GM23248 (cell line): ENCODE measurements around the gene CLDN19. TPM values are rescaled to one million over a fixed set of nuclear protein-coding genes. Genes with fewer than 3 reads are reported as not detected.

Experiments used
- DNase-seq: peaks from one replicate; pipeline ENCODE4 v3.0.0-alpha.2; 2015
- H2AFZ ChIP-seq: fragments of 200-600 bp; sonication (generic); 2 replicates; pipeline ENCODE4 v1.6.1; 2016; ENCODE audit warnings: antibody characterized with exemption
- H3F3A ChIP-seq: fragments of 200-600 bp; sonication (generic); 2 replicates; pipeline ENCODE4 v1.6.1; 2016; ENCODE audit warnings: mild to moderate bottlenecking, antibody characterized with exemption, mixed run types; ENCODE audit not compliant: insufficient read depth
- H3K27ac ChIP-seq: fragments of 200-600 bp; sonication (generic); 2 replicates; pipeline ENCODE4 v1.5.1; 2016; ENCODE audit warnings: mild to moderate bottlenecking
- H3K27me3 ChIP-seq: fragments of 200-600 bp; sonication (generic); replicated peaks from 2 replicates; pipeline ENCODE4 v1.6.1; 2016; ENCODE audit warnings: mild to moderate bottlenecking; ENCODE audit not compliant: insufficient read depth
- H3K36me3 ChIP-seq: fragments of 200-600 bp; sonication (generic); 2 replicates; pipeline ENCODE4 v1.6.1; 2016; ENCODE audit warnings: low read depth, mild to moderate bottlenecking
- H3K4me1 ChIP-seq: fragments of 200-600 bp; sonication (generic); 2 replicates; pipeline ENCODE4 v1.6.1; 2016; ENCODE audit warnings: mild to moderate bottlenecking; ENCODE audit not compliant: insufficient read depth
- H3K4me2 ChIP-seq: fragments of 200-600 bp; sonication (generic); one replicate; pipeline ENCODE4 v1.6.1; 2016; ENCODE audit warnings: mild to moderate bottlenecking; ENCODE audit not compliant: unreplicated experiment
- H3K4me3 ChIP-seq: fragments of 200-600 bp; sonication (generic); 2 replicates; pipeline ENCODE4 v1.5.1; 2016; ENCODE audit warnings: mild to moderate bottlenecking
- H3K79me2 ChIP-seq: fragments of 200-600 bp; sonication (generic); 2 replicates; pipeline ENCODE4 v1.6.1; 2016; ENCODE audit warnings: mild to moderate bottlenecking; ENCODE audit not compliant: insufficient read depth
- H3K9ac ChIP-seq: fragments of 200-600 bp; sonication (generic); 2 replicates; pipeline ENCODE4 v1.6.1; 2016; ENCODE audit warnings: mild to moderate bottlenecking
- H3K9me2 ChIP-seq: fragments of 200-600 bp; sonication (generic); 2 replicates; pipeline ENCODE4 v1.6.1; 2016; ENCODE audit warnings: mixed run types, mild to moderate bottlenecking, moderate library complexity; ENCODE audit not compliant: insufficient read depth
- H3K9me3 ChIP-seq: fragments of 200-600 bp; sonication (generic); one replicate; pipeline ENCODE4 v1.6.1; 2017; ENCODE audit warnings: low read depth
- H4K20me1 ChIP-seq: fragments of 200-600 bp; sonication (generic); 2 replicates; pipeline ENCODE4 v1.6.0; 2016; ENCODE audit not compliant: insufficient read depth
- EZH2 ChIP-seq: fragments of 200-600 bp; sonication (generic); IDR thresholded peaks from 2 replicates; pipeline ENCODE4 v1.6.1; 2018; ENCODE audit warnings: antibody characterized with exemption, mild to moderate bottlenecking; ENCODE audit not compliant: insufficient read depth, poor library complexity, severe bottlenecking
- EZH2phosphoT487 ChIP-seq: fragments of 200-600 bp; sonication (generic); IDR thresholded peaks from 2 replicates; pipeline ENCODE4 v1.6.1; 2018; ENCODE audit warnings: antibody characterized with exemption, moderate library complexity, mild to moderate bottlenecking, low read depth; ENCODE audit not compliant: insufficient read depth
- WGBS, 2 experiments: methylation state at CpG; one replicate each; pipeline ENCODE4 v1.1.6; 2015 to 2017; ENCODE audit warnings: low lambda C conversion rate in 2 of 2, low coverage in 1 of 2; ENCODE audit errors: missing lambda C conversion rate in 2 of 2; 5-methylcytosine and 5-hydroxymethylcytosine counted together
- in situ Hi-C: fragments of 300-500 bp; cut with MboI; formaldehyde crosslinking; loops from 2 replicates; pipeline ENCODE4 v1.15.0; 2020
- polyA plus RNA-seq: library from polyadenylated mRNA; unstranded; fragments of >200 nt; fragmentation: Nextera tagmentation; extraction: Ambion mirVana; gene quantifications from 2 replicates; pipeline ENCODE4 v1.2.1, GENCODE V29; 2016
- total RNA-seq: library from RNA; depleted of rRNA; stranded (reverse); fragments of >200 nt; shearing (Covaris generic); gene quantifications from 2 replicates; pipeline ENCODE4 v1.2.3, GENCODE V29; 2014

Gene CLDN19
- total and polyA plus RNA-seq, 2 experiments from 2014 or later = not detected

DNA sequence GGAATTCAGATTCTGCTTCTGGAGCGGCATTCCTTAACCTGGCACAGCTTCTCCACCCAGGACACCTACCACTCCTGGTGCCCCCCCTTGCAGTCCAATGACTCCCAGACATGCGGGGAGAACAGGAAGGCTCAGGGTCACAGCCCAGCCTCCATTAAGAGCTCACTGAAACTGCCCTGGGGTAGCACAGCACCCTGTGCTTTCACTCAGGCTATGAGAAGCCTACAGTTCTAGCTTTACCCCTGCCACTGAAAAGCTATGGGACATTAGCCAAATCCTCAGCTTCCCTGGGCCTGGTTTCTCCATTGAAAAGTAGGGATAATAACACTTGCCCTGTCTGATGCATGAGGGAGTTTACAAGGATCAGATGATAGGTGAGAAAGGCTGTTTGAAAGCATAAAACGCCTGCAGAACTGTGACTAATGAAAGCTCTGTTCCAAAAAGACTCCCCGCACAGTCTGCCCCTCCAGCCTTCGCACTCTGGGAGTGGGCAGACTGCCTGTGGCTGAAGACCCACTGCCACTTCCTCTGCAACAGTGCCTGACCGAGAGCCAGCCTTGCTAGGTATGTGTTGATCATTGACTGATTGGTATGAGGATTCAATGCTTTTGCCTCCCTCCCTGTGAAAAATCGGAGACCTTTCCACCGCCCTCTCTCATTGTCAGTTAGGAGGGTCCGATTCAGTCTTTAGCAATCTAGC lies 2.7 kb upstream of the CLDN19 start:
- in situ Hi-C loops = no loop called here
- Histone ChIP-seq H3K4me1 (no peaks in the 10 kb centered on the region), H2AFZ (no peak overlapping the region), H3K4me2 (no peak overlapping the region), H3K27me3 (no peaks in the 10 kb centered on the region), H3K79me2 (no peaks in the 10 kb centered on the region), H3K4me3 (no peak overlapping the region), H3K9me2 (no peaks in the 10 kb centered on the region), H3F3A (peaks cover 15% of the 10 kb centered on the region), H3K36me3 (peaks cover 8% of the 10 kb centered on the region), H3K27ac (no peak overlapping the region), H3K9ac (no peak overlapping the region), H3K9me3 (no peaks in the 10 kb centered on the region), H4K20me1 (no peaks in the 10 kb centered on the region)
- DNase-seq = no peak
- TF ChIP-seq EZH2 (no peak), EZH2phosphoT487 (no peak)
- 89 to 91% methylated on average over 9 of the region's 9 CpGs for WGBS, 2 experiments

DNA sequence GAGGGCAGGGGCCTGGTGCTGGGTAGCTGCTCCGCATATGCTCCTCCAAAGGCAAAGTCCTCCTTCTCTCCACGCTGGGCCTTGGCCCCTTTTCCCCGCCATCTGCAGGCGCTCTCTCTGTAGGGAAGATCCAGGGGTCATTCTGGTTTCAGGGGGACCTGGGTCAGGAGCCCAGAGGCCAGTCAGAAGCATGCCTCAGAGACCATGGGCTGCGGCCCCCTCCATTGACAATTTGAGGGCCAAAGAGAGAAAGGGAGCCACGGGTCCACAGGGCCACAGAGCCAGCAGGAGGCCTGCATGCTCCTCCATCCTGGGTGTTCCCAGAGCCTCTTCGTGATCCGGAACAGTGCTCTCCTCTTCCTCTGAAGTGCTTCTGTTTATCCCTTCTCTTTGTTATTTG lies 2.1 kb upstream of the CLDN19 start:
- Histone ChIP-seq H3K9me3 (no peaks in the 10 kb centered on the region), H3K4me3 (no peak overlapping the region), H3K9ac (no peak overlapping the region), H3K4me2 (no peak overlapping the region), H3K36me3 (peaks cover 8% of the 10 kb centered on the region), H3F3A (peaks cover 15% of the 10 kb centered on the region), H4K20me1 (no peaks in the 10 kb centered on the region), H3K27me3 (no peaks in the 10 kb centered on the region), H3K9me2 (no peaks in the 10 kb centered on the region), H3K4me1 (no peaks in the 10 kb centered on the region), H2AFZ (no peak overlapping the region), H3K79me2 (no peaks in the 10 kb centered on the region), H3K27ac (no peak overlapping the region)
- WGBS, 2 experiments = 77 to 84% methylated on average over 8 of the region's 8 CpGs
- DNase-seq = no peak
- in situ Hi-C loops = no loop called here
- no peak for TF ChIP-seq EZH2phosphoT487
- no peak for TF ChIP-seq EZH2

- no peak overlapping the region for H3K27ac ChIP-seq
- in situ Hi-C loops = no loop called here
- no peaks in the 10 kb centered on the region for H3K9me2 ChIP-seq
- WGBS, 2 experiments = 86 to 88% methylated on average over 4 of the region's 4 CpGs
- no peaks in the 10 kb centered on the region for H3K27me3 ChIP-seq
- H3K4me3 ChIP-seq = no peak overlapping the region
- no peak overlapping the region for H3K4me2 ChIP-seq
- H3F3A ChIP-seq = peaks cover 15% of the 10 kb centered on the region
- DNase-seq = no peak
- H3K36me3 ChIP-seq = peaks cover 8% of the 10 kb centered on the region
- H3K79me2 ChIP-seq = no peaks in the 10 kb centered on the region
- no peak overlapping the region for H2AFZ ChIP-seq
- no peaks in the 10 kb centered on the region for H3K4me1 ChIP-seq
- H3K9me3 ChIP-seq = no peaks in the 10 kb centered on the region
- H3K9ac ChIP-seq = no peak overlapping the region
- no peaks in the 10 kb centered on the region for H4K20me1 ChIP-seq
- TF ChIP-seq EZH2 = no peak
- no peak for TF ChIP-seq EZH2phosphoT487
Observed at GRCh38 chr1:42741706-42742105, 1.7 kb upstream of the CLDN19 start.

DNA sequence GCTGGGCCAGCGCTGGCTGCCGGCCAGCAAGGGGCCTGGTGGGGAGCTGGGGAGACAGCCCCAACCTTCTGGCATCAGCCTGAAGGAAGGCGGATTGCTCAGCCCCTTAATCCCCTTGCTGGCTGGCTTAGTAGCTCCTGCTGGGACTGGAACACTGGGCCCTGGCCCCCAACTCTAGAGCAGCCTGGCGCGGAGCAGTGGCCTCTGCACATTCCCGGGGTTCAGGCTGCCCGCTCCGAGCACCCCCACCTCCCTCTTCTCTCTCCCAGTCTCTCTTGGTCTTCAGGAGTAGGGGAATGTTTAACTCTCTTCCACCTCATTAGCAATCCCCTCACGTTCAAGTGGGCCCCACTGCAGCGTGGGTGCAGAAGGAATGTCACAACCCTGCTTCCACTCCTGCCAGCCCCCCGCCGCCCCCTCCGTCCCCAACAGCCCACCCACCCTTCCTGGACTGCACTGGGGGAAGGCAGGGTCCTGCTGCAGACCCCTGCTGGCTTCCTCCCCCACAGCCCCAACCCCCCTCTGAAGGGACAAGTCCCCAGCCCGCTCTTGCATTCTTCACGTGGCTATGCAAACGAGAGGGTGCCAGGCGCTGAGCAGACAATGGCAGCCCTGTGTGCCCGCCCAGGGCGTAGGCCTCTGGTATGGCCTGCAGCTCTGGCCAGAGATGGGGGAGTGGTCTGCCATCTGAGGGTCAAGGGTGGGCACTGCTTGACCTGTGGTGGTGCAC lies 980 bp upstream of the CLDN19 start:
- no peak for TF ChIP-seq EZH2
- no peak for TF ChIP-seq EZH2phosphoT487
- H3K9me2 ChIP-seq = no peaks in the 10 kb centered on the region
- in situ Hi-C loops = no loop called here
- peaks cover 4% of the 10 kb centered on the region; the same call in 1 of the 2 replicates for H3K36me3 ChIP-seq
- H3K9ac ChIP-seq = no peak overlapping the region
- H3K4me2 ChIP-seq = no peak overlapping the region
- H3K27me3 ChIP-seq = no peaks in the 10 kb centered on the region
- peaks cover 15% of the 10 kb centered on the region for H3F3A ChIP-seq
- H3K27ac ChIP-seq = no peak overlapping the region
- 64 to 66% methylated on average over 15 to 19 of the region's 19 CpGs for WGBS, 2 experiments
- H2AFZ ChIP-seq = no peak overlapping the region
- H3K9me3 ChIP-seq = no peaks in the 10 kb centered on the region
- no peak overlapping the region for H3K4me3 ChIP-seq
- H3K79me2 ChIP-seq = no peaks in the 10 kb centered on the region
- H3K4me1 ChIP-seq = no peaks in the 10 kb centered on the region
- no peak for DNase-seq
- H4K20me1 ChIP-seq = no peaks in the 10 kb centered on the region
